8988T (cell line): ENCODE measurements around the gene SYT9.
"Not testable (repeated sequence)": the region's sequence is repeated elsewhere in the genome, so short reads cannot be mapped to it uniquely, and the experiment has no call there.

ENCODE experiments used
- DNase-seq: peaks from one replicate; pipeline ENCODE4 v3.0.0; 2011

Gene SYT9

DNA sequence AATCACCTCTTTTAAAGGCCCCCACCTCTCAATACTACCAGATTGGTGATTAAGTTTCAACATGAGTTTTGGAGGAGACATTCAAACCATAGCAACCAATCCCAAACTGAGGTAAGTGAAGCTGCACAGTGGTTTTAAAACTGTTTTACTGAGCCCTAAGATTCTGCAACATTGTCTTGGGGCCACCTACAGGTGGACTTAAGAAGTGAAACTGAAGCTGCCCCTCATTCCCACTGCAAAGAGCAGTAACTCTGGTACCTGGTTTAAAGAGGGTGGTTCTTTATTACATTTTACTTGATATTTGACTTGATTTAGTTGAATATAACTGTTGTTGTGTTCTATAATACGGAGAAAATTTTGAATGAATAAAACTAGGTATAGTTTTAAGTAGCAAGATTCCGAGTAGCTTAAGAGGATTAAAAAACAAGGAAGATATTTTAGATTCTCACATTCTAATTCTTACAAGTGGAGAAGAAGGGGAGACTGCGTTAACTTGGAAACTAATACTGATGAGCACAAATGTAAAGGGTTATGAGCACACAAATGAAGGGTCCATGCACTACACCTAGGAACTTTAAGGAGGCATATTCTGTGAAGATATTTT lies 26.7 kb downstream of the SYT9 start:
- peak; percentile 23 for DNase-seq

DNA sequence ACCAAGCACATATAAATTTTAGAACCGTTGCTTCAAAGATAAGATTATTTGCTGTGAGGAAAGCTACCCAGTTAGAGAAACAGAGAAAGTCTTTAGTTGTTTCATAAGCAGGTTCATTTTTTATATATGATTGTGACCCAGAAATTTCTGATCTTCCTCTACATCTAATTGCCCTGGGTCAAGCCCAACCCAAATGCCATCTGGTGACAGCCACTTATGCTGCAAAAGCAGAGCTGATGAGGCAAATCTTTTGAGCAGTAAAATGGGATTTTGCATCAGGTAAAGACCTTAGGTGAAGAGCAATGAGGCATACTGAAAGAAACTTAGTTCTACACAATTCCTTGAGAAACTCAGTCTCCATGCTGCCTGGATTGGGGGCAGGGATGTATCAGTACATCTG lies 28.0 kb downstream of the SYT9 start:
- no peak for DNase-seq

GRCh38 chr11:7281079-7281478 lies 29.4 kb downstream of the SYT9 start:
- DNase-seq: peak; percentile 35

DNA sequence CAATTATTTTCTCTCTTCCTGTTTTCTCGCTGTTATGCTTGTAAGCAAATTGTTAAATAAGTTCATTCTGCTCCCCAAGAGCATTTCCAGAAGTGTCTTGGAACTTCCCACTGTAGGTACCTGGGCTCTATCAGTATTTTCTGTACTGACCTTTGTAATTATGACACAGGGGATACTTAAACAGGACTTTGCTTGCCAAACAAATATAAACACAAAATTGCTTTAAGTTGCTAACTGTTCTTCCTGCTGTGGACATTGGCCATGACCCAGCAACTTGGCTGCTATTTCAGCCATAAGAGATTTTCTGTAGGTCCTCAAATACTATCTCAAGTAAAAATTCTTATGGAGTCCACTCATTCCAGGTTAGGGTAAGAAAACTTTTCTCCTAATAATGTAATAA lies 30.1 kb downstream of the SYT9 start:
- DNase-seq: no peak

GRCh38 chr11:7286178-7286577 lies 34.5 kb downstream of the SYT9 start:
- DNase-seq: no peak

GRCh38 chr11:7291100-7291829 lies 39.6 kb downstream of the SYT9 start:
- no peak for DNase-seq

- DNase-seq: no peak
These were observed 41.2 kb downstream of the SYT9 start for GRCh38 chr11:7292922-7293321.

DNA sequence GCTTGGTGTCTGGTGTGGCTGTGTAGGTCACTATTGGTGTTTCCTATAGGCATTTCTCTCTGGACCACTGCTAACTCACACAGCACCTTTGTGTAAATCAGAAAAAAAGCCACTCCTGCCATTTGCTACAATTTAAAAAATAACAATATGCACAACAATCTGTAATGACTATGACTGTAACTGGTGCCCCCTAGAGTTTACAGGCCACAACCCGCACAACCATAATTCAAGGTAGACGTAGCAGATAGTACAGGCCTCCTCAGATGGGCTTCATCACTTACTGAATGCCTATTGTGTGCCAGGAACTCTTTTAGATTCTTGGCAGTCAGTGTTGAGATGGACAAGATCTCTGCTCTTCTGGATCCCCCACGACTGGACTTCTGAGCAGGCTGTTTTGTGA lies 47.7 kb downstream of the SYT9 start:
- DNase-seq: no peak

DNA sequence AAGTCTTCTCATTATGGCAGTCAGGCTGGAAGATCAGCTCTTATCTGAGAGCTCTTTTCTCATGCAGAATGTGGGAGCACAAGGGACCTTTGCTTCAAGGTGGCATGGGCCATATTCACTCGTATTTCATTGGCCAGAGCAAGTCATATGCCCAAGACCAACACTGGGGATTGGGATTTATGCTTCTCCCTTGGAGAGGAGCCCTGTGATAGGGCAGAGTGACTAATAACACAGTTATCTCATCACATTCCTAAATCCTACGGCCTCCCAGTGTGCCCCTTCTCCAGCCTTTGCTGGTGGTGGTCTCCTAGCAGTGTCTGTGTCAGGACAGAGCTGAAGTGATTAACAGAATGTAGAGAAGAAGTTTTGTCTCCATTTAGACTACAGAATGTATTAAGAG lies 48.6 kb downstream of the SYT9 start:
- DNase-seq: no peak

DNA sequence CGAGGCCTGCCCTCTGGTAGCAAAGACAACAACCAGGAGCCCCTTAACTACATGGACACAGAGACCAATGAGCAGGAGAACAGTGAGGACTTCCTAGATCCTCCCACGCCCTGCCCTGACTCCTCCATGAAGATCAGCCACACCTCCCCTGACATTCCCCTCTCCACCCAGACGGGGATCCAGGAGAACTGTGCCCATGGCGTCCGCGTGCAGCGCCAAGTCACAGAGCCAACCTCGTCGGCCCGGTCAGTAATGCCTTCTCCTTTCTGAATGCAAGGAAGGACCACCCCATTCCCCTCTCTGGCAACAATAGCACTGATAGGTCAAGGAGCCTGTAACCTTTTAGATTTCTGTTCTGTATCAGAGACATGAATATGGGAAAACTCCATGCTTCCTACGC lies 51.4 kb downstream of the SYT9 start:
- DNase-seq: no peak

- DNase-seq: no peak
These were observed 55.2 kb downstream of the SYT9 start for GRCh38 chr11:7306900-7307299.

- DNase-seq: no peak
These were observed 56.1 kb downstream of the SYT9 start for GRCh38 chr11:7307836-7308235.

DNA sequence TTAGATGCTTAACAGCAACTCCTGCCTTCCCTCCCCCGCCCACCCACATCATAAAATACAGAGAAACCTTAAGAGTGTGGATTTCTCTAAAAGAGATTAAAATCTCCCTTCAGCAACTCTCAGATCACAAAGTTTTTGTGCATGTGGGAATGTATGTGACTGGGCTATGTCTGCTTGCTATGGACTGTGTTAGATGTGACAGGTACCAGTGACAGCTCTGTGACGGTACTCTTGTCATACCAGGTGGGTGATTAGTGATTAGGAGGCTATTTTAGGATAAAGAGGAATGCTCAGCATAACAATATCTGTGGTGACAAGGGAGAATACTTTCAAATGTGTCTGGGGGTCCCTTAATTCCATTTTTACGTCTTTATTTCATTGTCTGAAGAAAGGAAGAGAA lies 60.2 kb downstream of the SYT9 start:
- no peak for DNase-seq

DNA sequence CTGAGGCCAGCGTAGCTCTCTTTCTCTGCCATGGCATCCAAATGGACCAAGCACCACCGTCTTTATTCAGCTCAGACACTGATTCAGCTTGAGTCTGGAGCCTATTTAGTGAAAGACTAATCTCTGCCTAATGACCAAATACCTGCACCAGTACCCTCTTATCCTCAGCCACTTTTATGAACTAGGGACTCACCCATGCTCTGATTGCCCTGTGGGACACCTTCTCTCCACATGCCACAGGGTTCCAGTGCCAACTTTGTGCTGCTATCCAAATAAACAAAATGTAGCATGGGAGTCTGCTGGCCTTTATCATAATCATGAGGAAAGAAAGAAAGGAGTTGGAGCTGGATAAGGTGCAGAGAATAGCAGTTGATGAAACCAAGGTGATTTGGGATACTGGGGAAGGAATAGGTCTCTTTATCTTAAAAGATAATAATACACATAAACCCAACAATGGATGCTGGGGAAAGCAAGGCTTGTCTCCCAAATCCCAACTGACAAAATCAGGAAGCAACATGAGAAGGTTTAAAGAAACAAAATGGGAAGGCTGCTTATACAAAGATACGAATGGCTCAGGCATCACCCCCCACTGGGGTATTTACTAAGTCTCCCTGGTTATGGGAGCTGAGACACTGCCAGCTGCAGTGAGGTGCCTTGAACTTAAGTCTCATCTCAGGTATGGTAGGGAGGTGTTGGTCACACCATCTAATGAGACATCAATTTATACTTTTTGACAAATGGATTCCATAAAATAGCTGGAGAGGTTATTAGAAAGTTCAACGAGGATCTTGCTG lies 63.3 kb downstream of the SYT9 start:
- no peak for DNase-seq

DNA sequence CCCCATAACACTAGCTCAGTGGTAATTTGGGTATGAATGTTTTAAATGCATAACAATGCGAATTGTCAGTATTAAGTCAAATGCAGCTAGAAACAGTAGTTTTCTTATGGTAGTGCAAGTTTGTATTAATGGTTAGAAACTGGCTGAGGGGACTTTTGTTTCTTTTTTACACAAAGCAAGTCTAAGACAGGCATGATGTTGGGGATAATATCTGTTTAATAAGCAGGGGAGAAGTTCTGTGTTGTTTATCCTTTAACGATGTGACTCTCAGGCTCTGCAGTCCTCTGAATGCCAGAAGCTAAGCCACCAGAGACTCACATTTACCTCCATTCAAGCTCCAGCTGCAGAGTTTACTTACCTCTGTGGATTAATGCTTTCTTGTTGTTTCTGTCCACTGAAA lies 67.8 kb downstream of the SYT9 start:
- no peak for DNase-seq

GRCh38 chr11:7320306-7320705 lies 68.6 kb downstream of the SYT9 start:
- no peak for DNase-seq

- no peak for DNase-seq
These were observed 70.1 kb downstream of the SYT9 start for GRCh38 chr11:7321473-7322450.

DNA sequence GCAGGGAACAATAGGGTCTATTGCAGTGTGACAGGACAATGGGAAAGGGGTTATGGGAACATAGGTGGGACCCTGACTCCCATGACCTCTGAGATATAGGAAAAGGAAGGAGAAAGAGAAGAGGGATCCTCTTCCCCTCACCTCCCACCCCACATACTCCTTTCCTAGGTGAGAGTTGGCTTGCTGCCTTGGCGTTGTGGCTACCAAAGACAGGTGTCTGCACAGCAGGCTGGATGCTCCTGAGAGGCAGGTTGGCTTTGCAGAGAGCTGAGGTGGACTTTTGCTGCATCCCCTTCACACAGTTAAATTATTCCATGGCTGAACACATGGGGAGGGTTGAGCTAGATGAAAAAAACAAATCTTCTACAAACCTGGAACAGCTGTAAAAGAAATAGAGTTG lies 80.7 kb downstream of the SYT9 start:
- no peak for DNase-seq

- no peak for DNase-seq
These were observed 81.3 kb downstream of the SYT9 start for GRCh38 chr11:7332962-7333361.

GRCh38 chr11:7335442-7335841 lies 83.7 kb downstream of the SYT9 start:
- DNase-seq: not testable (repeated sequence)

DNA sequence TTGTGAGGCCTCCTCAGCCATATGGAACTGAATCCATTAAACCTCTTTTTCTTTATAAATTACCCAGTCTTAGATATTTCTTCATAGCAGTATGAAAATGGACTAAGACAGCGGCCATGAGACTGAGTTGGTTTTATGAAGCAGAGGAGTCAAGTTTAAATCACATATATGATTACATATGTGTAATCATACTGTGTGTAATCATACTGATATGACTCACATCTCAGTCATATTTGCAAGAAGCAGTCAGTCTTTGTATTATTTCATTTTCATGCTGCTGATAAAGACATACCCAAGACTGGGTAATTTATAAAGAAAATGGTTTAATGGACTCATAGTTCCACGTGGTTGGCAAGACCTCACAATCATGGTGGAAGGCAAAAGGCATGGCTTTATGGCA lies 89.8 kb downstream of the SYT9 start:
- DNase-seq: no peak

DNA sequence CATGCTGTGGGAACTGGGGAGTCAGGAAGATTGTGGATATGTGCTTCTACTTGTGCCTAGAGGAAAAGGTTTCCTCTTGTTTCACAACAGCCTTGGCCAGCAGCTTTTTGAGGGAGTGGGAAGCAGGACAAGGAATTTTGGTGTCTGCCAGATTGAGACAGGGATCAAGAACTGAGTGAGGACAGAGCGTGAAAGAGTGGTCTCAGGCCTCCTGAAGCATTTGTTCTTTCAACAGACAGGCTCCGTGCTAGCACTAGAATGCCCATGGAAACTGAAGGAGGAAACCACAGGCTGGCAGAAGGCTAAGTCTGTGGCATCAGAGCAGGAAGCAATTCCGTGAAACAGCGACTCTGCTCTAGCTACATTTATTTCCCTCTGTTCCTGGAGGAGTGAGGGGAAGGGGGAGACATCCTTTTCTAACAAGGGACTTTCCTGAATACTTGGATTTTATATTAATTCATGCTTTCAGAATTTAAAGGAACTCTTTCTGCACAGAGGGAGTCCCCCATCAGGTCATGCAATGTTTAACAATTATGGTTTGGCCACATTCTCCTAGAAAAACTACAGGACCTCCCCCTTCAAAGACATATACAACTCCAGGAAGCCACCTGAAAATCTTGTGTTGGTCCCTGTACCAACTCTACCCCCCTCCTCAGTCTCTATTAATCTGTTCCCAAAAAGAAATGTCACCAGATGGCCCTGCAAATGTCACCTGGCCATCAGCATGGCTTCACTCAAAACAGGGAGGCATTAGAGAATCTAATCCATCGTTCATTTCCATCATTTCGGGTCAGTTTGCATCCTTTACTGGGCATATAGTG lies 96.1 kb downstream of the SYT9 start:
- no peak for DNase-seq
